GM19351 (cell line): ENCODE data around the gene IRS1.
"Not testable (repeated sequence)": the region's sequence is repeated elsewhere in the genome, so short reads cannot be mapped to it uniquely, and the experiment has no call there.

Source experiments
- ATAC-seq: cut with Tn5 transposase; IDR thresholded peaks from one replicate; pipeline ENCODE4 v1.9.1; 2021; ENCODE audit warnings: mild to moderate bottlenecking, moderate library complexity; ENCODE audit not compliant: unreplicated experiment

The IRS1 gene

GRCh38 chr2:226799211-226799975, at the start of gene IRS1:
TSS of gene IRS1 (minus strand) at chr2:226799820. CDS start at chr2:226798738, 1,082 bp downstream.
- peak; percentile 32 for ATAC-seq

GRCh38 chr2:226849349-226849748, 49.7 kb upstream of the IRS1 start:
- ATAC-seq: no peak

GRCh38 chr2:226847511-226847910, 47.9 kb upstream of the IRS1 start:
- ATAC-seq: no peak

- ATAC-seq: no peak
Observed at GRCh38 chr2:226847090-226847489, 47.5 kb upstream of the IRS1 start.

- peak; percentile 65 for ATAC-seq
Observed at GRCh38 chr2:226845386-226846116, 45.9 kb upstream of the IRS1 start.

GRCh38 chr2:226843001-226843400, 43.4 kb upstream of the IRS1 start:
- not testable (repeated sequence) for ATAC-seq

GRCh38 chr2:226839951-226840350, 40.3 kb upstream of the IRS1 start:
- ATAC-seq: no peak

GRCh38 chr2:226839161-226839560, 39.5 kb upstream of the IRS1 start:
- ATAC-seq: no peak

GRCh38 chr2:226838722-226839121, 39.1 kb upstream of the IRS1 start:
- ATAC-seq: no peak

GRCh38 chr2:226837787-226838603, 38.4 kb upstream of the IRS1 start:
- ATAC-seq: no peak

- ATAC-seq: no peak
Observed at GRCh38 chr2:226837334-226837733, 37.7 kb upstream of the IRS1 start.

GRCh38 chr2:226836548-226836885, 36.9 kb upstream of the IRS1 start:
- peak; percentile 8 for ATAC-seq

GRCh38 chr2:226835796-226836547, 36.4 kb upstream of the IRS1 start, which contains the start of gene RHBDD1:
TSS of gene RHBDD1 (plus strand) at chr2:226836054. CDS start at chr2:226864694, 28,640 bp downstream.
- ATAC-seq: peak; percentile 79

GRCh38 chr2:226835420-226835795, 35.8 kb upstream of the IRS1 start:
- peak; percentile 10 for ATAC-seq

- not testable (repeated sequence) for ATAC-seq
Observed at GRCh38 chr2:226834880-226835279, 35.3 kb upstream of the IRS1 start.

GRCh38 chr2:226832061-226832460, 32.4 kb upstream of the IRS1 start:
- ATAC-seq: no peak

GRCh38 chr2:226831266-226831665, 31.6 kb upstream of the IRS1 start:
- ATAC-seq: no peak

GRCh38 chr2:226829721-226830631, 30.4 kb upstream of the IRS1 start:
- no peak for ATAC-seq

GRCh38 chr2:226828191-226828590, 28.6 kb upstream of the IRS1 start:
- ATAC-seq: no peak

- ATAC-seq: no peak
Observed at GRCh38 chr2:226825056-226825455, 25.4 kb upstream of the IRS1 start.
